Measurements from ENCODE around the gene VAV2.

VAV2 gene

GRCh38 chr9:133938753-133939152, 53.4 kb downstream of the VAV2 start:
- no peak overlapping the region for H3K4me3 ChIP-seq (ENCODE audit: low read depth, low read length)
- TF ChIP-seq CTCF (IDR thresholded peaks at IDR 0.05; ENCODE audit: insufficient read depth, low read depth, low read length, missing control alignments), result no peak
- no peak for DNase-seq (ENCODE audit: low read depth)

DNA sequence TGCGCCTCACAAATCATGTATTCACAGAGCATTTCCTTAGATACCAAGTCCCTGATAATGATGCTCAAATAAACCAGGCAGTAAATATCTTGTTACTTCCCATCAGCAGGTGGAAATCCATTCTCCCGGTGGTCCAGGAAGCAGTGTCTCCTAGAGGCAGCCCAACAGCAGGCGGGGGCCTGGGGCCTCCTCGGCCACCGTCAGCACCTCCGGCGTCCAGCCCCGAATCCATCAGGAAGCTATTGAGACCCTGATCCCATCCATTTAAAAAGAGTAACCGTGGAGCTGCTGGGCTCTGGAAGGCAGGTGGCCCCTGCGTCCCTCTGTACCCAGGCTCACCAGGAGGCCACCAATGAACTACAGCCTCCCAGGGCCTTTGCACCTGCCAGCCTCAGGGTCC, 54.0 kb downstream of the VAV2 start:
- TF ChIP-seq CTCF (IDR thresholded peaks at IDR 0.05; ENCODE audit: insufficient read depth, low read depth, low read length, missing control alignments), result no peak

DNA sequence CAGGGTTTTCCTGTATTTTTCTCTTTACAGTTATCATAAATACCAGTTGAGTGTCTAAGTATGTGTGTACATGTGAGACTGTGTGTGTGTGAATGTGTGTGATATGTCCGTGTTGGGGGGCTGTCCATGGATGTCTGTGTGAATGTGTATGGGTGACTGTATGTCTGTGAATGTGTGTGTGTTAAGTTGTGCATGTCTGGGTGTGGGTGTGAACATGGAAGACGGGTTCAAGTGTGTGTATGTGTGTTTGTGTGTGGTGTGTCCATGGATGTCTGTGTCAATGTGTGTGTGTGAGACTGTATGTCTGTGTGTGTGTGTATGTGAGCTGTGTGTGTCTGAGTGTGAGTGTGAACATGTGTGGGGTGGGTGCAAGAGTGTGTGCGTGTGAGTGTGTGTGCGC, 55.0 kb downstream of the VAV2 start:
- H3K4me3 ChIP-seq (ENCODE audit: low read depth, low read length), result no peak overlapping the region
- no peak for DNase-seq (ENCODE audit: low read depth)
- no peak for TF ChIP-seq CTCF (IDR thresholded peaks at IDR 0.05; ENCODE audit: insufficient read depth, low read depth, low read length, missing control alignments)

More for the DNA sequence above, 54.0 kb downstream of the VAV2 start:
- no peak for DNase-seq (ENCODE audit: low read depth)
- H3K4me3 ChIP-seq (ENCODE audit: low read depth, low read length), result no peak overlapping the region

- no peak overlapping the region for H3K4me3 ChIP-seq (ENCODE audit: low read depth, low read length)
- no peak for DNase-seq (ENCODE audit: low read depth)
- TF ChIP-seq CTCF (IDR thresholded peaks at IDR 0.05; ENCODE audit: insufficient read depth, low read depth, low read length, missing control alignments), result no peak
Observed at GRCh38 chr9:133935328-133936005, 56.7 kb downstream of the VAV2 start.

- no peak overlapping the region for H3K4me3 ChIP-seq (ENCODE audit: low read depth, low read length)
- no peak for TF ChIP-seq CTCF (IDR thresholded peaks at IDR 0.05; ENCODE audit: insufficient read depth, low read depth, low read length, missing control alignments)
- DNase-seq (ENCODE audit: low read depth), result no peak
Observed at GRCh38 chr9:133934482-133935232, 57.5 kb downstream of the VAV2 start.

DNA sequence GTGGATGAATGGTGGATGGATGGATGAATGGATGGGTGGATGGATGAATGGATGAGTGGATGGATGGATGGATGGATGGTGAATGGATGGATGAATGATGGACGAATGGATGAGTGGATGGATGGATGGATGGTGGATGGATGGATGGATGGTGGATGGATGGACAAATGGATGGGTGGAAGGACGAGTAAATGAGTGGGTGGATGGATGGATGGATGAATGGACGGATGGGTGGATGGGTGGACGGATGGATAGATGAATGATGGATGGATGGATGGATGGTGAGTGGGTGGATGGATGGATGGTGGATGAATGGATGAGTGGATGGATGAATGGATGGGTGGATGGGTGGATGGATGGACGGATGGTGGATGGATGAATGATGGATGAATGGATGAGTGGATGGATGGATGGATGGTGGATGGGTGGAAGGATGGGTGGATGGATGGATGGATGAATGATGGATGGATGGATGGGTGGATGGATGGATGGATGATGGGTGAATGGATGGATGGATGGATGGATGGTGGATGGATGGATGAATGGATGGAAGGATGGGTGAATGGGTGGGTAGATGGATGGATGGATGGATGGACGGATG, 58.6 kb downstream of the VAV2 start:
- no peak for TF ChIP-seq CTCF (IDR thresholded peaks at IDR 0.05; ENCODE audit: insufficient read depth, low read depth, low read length, missing control alignments)
- no peak for DNase-seq (ENCODE audit: low read depth)
- H3K4me3 ChIP-seq (ENCODE audit: low read depth, low read length), result no peak overlapping the region
